ENCODE results near the gene DLGAP5. TPM values are rescaled to one million over a fixed set of nuclear protein-coding genes. Genes with fewer than 3 reads are reported as not detected.

Gene DLGAP5
- total and polyA plus RNA-seq, 7 donors: 0.03 to 0.29 (median 0.08) TPM; not detected in 3

- no peak overlapping the region for H3K27ac ChIP-seq
- no peaks in the 10 kb centered on the region for H3K27me3 ChIP-seq (ENCODE audit: insufficient read depth in 3 of 3, low read length in 2 of 3)
- no peaks in the 10 kb centered on the region for H3K9me3 ChIP-seq
- no peak for TF ChIP-seq CTCF (IDR thresholded peaks at IDR 0.05)
- ATAC-seq: no peak
- H3K4me1 ChIP-seq: no peaks in the 10 kb centered on the region
- no peaks in the 10 kb centered on the region for H3K36me3 ChIP-seq (ENCODE audit: insufficient read depth in 1 of 2, low read depth in 1 of 2)
- intact Hi-C loops (cut with DNase I): no loop called here
- no peak overlapping the region for H3K4me3 ChIP-seq
- DNase-seq: no peak
- 80 to 90% (median 86%) methylated on average over 4 of the region's 4 CpGs for WGBS, 3 donors
Measured at GRCh38 chr14:55221186-55221585, 29.8 kb upstream of the DLGAP5 start.

DNA sequence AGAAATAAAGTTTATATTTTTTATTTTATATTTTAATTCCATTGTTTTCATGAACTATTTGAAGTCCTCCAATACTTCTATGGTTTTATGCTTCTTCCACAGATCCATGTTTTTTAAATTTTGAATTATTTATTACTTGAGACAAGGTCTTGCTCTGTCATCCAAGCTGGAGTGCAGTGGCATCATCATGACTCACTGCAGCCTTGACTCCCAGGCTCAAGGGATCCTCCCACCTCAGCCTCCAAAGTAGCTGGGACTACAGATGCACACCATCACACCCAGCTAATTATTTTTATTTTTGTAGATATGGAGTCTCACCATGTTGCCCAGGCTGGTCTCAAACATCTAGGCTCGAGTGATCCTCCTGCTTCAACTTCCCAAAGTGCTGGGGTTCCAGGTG is 28.8 kb upstream of the DLGAP5 start:
- intact Hi-C loops (cut with DNase I): no loop called here
- no peak for TF ChIP-seq CTCF (IDR thresholded peaks at IDR 0.05)
- Histone ChIP-seq H3K27me3 (ENCODE audit: insufficient read depth in 3 of 3, low read length in 2 of 3) (no peaks in the 10 kb centered on the region), H3K9me3 (no peaks in the 10 kb centered on the region), H3K27ac (no peak overlapping the region), H3K4me1 (no peaks in the 10 kb centered on the region), H3K4me3 (no peak overlapping the region), H3K36me3 (ENCODE audit: insufficient read depth in 1 of 2, low read depth in 1 of 2) (no peaks in the 10 kb centered on the region)
- DNase-seq (no peak), ATAC-seq (no peak)
- WGBS, 3 donors: 92 to 95% (median 94%) methylated on average over 1 of the region's 1 CpG

DNA sequence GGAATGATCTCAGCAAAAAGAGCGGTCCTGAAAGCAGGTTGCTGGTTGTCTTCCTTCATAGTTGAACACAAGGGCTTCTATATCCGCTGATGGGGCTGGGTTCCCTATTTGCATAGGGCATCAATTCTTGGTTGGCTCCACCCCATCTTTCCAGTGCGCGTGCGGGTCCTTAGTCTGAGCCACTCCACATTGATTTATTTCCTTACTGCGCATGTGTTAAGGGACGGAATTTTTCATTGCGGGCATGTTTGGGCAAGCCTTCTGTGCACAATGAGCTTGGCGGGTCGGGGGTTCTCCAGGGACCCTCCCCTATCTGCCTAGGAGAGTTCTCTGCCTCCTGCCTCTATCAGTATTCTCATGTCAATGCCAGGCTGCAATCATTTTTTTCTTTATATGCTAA is 21.2 kb upstream of the DLGAP5 start:
- Histone ChIP-seq H3K27me3 (ENCODE audit: insufficient read depth in 3 of 3, low read length in 2 of 3) (no peaks in the 10 kb centered on the region), H3K4me3 (no peak overlapping the region), H3K4me1 (no peaks in the 10 kb centered on the region), H3K27ac (no peak overlapping the region), H3K36me3 (ENCODE audit: insufficient read depth in 1 of 2, low read depth in 1 of 2) (no peaks in the 10 kb centered on the region), H3K9me3 (no peaks in the 10 kb centered on the region)
- no peak for TF ChIP-seq CTCF (IDR thresholded peaks at IDR 0.05)
- 83 to 89% (median 83%) methylated on average over 10 of the region's 10 CpGs for WGBS, 3 donors
- intact Hi-C loops (cut with DNase I): loop anchor here in 1 of 2 donors (5.0 kb wide), 1 partner anchor 145 kb away; no protein-coding TSS in a partner anchor
- ATAC-seq (no peak), DNase-seq (no peak)

- ATAC-seq: no peak
- no peak for DNase-seq
- intact Hi-C loops (cut with DNase I): no loop called here
- H3K27ac ChIP-seq: no peak overlapping the region
- H3K9me3 ChIP-seq: no peaks in the 10 kb centered on the region
- H3K27me3 ChIP-seq (ENCODE audit: insufficient read depth in 3 of 3, low read length in 2 of 3): no peaks in the 10 kb centered on the region
- TF ChIP-seq CTCF (IDR thresholded peaks at IDR 0.05): no peak
- no peaks in the 10 kb centered on the region for H3K4me1 ChIP-seq
- no peak overlapping the region for H3K4me3 ChIP-seq
- no peaks in the 10 kb centered on the region for H3K36me3 ChIP-seq (ENCODE audit: insufficient read depth in 1 of 2, low read depth in 1 of 2)
- WGBS, 3 donors: 79 to 89% (median 82%) methylated on average over 2 of the region's 2 CpGs
Measured at GRCh38 chr14:55207832-55208231, 16.4 kb upstream of the DLGAP5 start.

DNA sequence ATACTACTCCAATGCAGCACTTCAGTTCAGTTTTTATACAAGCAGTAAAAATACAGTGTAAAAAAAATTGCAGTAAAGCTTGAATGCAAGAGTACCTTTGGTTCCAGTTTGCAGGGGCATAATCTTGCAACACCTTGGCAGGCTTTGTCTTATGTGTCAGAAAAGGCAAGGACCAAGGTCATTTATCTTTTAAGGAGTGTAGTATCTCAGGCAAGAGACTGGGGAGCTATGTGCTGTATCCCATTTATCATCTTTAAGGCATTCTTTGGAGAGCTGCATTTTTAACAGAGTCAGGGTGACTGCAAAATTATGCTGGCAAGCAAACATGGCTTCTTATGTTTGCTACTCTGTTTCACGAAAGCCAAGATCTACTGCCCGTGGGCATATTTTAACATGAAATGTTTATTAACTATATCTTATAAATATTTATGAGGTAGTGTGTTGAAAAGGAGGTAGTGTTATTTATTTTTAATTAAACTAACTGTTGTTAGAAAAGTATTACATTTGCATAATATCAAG is 14.8 kb upstream of the DLGAP5 start:
- H3K4me1 ChIP-seq: no peaks in the 10 kb centered on the region
- ATAC-seq (no peak), DNase-seq (no peak)
- intact Hi-C loops (cut with DNase I): no loop called here
- H3K4me3 ChIP-seq: no peak overlapping the region
- no peak for TF ChIP-seq CTCF (IDR thresholded peaks at IDR 0.05)
- no peaks in the 10 kb centered on the region for H3K27me3 ChIP-seq (ENCODE audit: insufficient read depth in 3 of 3, low read length in 2 of 3)
- no peak overlapping the region for H3K27ac ChIP-seq
- no peaks in the 10 kb centered on the region for H3K9me3 ChIP-seq
- 61 to 78% (median 71%) methylated on average over 2 of the region's 2 CpGs for WGBS, 3 donors
- no peaks in the 10 kb centered on the region for H3K36me3 ChIP-seq (ENCODE audit: insufficient read depth in 1 of 2, low read depth in 1 of 2)

All from psoas muscle (tissue), 8 donors.